GM04503 (cell line): ENCODE data around the gene RAB35.

Experiments
- DNase-seq: peaks from one replicate; pipeline ENCODE4 v3.0.0-alpha.2; 2012; ENCODE audit warnings: low read depth

The RAB35 gene

DNA sequence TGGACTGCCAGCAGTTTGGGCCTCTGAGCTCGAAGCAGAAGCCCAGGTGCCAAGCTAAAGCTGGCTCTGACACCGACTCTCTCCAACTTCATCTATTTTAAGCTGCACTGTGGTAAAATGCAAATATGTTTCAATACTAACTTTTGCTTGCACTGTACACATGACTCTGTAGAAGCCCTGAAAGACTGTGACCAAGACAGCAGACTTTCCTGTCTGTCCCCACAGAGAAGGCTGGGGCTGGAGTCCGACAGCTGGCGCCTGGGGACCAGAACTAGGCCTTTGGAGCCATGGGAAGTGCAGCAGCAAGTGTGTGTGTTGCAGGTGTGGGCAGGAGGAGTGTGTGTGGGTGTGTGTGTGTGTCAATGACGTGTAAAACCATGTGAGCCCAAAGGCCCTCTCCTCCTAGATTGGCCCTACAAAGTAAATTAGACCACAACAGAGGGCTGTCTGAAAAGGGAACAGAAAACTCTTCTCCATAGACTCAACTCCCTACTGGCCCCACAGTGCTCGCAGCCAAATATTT lies 16.4 kb upstream of the RAB35 start:
- DNase-seq, result no peak

DNA sequence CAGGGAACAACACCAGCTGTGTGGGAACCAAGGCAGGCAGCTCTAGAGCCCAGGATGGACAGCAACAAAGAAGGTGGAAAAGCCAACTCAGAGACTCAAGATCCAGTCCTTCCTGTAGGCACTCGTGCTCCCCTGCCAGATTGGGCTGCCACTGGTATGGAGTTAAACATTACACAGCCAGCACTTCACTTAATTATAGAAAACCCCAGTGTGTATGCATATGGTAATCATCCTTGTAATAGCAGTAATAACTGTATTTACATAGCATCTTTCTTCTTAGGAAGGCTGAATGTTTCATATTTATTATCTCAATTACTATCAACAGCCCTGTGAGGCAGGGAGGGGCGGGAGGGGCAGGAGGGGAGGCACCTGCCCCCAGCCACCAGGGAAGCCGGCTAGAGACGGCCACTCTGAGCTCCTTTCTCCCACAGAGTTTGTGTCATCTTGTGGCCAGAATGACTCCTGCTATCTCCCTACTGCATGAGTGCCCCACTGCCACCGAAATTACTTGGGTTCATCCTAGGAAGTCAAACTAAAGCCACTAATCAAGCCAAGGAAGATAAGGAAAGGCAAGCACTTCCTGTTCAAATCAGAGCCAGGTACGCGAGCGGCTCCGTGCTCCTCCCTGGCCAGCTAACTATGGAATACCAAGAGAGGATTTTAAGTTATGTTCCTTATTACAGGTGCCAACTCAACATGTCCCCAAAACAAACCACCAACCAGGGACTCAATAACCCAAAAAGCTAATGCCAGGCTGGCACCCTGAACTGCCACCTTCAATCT lies 15.7 kb upstream of the RAB35 start:
- DNase-seq, result no peak

DNA sequence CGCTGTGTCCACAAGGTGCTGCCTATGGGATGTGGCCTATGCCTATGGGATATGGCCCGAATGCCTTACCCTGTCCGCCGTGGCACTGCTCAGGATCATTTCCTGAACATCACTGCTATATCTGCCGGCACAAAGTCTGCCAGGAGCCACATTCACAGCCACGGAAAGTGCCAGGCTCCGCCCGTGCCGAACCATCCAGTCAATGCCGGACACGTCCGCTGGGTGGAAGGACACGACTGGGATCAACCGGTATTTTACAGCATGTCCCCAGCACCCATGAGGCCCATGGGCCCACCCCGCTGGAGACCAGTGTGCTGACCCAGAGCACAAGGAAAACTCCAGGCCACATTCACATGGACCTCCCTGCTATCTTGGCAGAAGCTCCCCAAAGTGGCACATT lies 14.6 kb upstream of the RAB35 start:
- no peak for DNase-seq

DNA sequence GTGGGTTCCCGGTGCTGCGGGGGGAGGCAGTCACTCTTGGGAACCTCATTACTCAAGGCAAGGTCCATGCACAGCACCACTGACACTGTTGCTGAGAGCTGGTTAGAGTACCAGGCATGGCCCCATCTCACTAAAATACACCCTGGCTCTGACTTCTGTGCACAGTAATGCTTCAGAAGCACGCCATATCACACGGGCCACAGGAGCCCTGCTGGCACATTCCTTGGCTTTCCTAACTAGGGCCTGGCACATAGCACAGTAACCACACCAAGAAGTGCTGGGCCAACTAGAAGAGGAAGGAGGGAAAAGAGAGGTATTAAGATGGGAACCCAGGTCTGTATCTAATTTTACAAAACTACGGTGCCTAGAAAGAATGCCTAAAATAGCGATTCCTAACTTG lies 13.5 kb upstream of the RAB35 start:
- no peak for DNase-seq

DNA sequence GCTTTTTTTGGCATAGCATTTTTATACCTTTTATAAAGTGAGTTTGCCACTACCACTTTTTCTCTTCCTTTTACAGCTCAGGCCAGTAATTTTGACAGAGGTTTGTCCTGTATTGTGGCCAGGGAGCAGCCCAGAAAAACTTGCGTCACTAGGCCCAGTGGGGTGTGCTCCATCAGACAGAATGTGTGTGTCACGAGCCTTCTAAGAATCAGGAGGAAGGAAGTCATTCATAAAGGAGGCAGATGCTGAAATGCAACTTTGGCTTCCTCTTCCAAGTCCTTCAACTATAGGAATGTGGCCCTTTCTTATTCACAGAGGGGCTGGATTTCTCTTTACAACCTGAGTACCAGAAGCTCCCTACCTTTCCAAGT lies 10.1 kb upstream of the RAB35 start:
- DNase-seq, result peak; percentile 26

DNA sequence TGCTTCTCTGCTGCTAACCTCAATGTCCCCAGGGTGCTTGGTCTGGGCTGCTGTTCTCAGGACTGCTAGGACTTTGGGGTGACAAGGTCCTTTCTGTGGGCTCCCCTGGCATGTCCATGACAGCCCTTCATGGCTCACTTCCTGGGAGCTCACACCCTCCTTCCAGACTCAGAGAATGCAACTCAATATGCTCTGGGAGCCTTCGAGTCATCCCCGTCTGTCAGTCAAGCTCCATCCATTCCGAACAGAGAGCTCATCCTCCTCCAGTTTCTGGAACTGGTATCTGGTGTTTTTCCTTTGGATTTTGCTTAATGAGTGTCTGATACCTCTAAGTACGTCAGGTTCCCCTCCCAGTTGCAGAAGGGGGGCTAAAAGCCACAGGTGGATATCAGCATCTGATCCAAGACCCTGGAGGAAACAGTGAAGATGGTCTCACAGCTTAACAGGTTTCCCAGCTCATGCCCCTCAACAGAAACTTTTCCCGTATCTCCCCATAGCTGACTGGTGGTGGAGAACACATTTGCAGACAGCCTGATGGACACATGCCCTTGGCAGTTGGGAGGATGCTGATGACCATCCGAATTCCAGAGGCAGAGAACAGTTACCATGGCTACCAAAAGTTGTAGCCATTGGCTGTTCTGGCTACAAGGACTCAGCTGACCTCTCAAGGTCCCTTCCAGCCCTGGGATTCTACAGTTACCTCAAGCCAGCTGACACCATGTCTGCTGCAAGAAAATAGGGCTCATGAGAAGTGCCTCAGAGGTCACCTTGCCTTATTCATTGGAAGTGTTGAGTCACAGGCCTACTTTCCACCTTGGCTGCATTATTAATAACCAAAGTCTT lies 9.5 kb upstream of the RAB35 start:
- no peak for DNase-seq

DNA sequence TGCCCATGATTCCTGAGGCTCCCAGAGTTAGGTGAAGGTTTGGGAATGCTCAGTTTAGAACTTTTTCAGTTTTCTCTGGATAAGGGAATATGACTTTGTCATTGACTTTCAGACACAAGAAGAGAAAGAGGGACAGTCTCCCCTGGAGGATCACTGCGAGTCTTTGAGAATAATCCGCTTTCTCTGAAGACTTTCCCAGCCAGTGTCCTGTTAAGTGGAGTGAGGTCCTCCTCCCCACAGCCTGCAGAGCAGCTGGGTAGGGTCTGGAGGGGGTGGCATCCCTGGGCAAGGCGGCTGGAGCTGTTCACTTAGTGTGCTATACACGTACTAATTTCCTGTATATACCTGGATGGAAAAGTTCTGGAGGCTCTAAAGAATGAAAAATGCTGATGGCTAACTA lies 8.5 kb upstream of the RAB35 start:
- DNase-seq, result no peak

DNA sequence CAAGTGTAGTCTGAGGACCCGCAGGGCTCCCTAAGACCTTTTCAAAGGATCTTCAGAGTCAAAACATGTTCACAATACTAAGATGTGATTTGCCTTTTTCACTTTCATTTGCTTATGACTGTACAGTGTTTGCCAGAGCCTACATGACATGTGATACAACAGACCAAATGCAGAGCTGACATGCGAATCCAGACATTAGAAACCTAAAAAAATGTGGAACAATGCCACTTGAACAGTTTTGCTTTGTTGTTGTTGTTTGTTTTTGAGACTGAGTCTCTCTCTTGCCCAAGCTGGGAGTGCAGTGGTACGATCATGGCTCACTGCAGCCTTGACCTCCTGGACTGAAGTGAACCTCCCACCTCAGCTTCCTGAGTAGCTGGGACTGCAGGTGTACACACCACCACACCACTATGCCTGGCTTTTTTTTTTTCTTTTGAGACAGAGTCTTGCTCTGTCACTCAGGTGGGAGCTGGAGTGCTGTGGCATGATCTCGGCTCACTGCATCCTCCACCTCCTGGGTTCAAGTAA lies 5.3 kb upstream of the RAB35 start:
- no peak for DNase-seq

DNA sequence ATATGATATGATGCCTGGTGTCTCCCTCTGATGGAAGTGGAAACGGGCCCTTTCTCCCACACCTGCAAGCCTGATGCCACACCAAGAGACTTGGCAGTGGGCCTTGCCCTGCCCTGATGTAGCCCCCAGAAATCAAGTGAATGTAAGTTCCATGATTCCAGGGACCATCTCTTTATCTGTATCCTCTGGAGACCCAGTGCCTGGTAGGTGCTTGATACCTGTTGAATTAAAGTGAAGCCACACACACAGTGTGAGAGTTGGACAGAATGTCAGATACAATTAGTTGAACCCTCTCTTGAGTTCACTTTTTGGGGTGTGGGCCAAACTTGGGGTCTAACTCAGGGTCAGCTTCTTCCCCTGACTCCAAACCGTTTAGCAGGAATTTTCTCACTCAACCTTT lies 4.8 kb upstream of the RAB35 start:
- no peak for DNase-seq

DNA sequence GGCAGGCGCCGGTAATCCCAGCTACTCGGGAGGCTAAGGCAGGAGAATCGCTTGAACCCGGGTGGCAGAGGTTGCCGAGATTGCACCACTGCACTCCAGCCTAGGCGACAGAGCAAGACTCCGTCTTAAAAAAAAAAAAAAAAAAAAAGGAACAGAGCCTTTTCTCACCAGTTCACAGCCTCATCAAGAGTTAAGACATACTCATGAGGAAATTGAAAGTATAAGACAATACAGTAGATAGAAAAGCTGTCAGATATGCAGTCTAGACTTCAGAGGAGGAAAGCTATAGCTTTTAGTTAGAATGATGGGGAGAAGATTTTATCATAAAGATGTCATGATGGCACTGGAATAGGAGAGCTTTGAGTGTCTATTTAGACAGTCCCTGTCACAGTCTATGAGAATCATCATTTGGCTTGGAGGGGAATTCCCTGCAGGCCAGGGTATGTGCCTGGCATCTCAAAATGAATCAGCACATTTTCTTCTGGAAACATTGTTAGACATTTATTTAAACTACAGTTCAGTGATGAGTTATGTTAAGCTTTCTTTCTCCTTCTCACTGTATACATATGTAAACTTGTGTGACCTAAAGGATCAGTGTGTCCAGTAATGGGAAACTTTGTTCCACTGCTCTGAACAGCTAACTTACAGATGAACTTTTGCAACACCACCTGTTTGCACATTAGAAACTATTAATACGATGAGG lies 2.9 kb upstream of the RAB35 start:
- no peak for DNase-seq

DNA sequence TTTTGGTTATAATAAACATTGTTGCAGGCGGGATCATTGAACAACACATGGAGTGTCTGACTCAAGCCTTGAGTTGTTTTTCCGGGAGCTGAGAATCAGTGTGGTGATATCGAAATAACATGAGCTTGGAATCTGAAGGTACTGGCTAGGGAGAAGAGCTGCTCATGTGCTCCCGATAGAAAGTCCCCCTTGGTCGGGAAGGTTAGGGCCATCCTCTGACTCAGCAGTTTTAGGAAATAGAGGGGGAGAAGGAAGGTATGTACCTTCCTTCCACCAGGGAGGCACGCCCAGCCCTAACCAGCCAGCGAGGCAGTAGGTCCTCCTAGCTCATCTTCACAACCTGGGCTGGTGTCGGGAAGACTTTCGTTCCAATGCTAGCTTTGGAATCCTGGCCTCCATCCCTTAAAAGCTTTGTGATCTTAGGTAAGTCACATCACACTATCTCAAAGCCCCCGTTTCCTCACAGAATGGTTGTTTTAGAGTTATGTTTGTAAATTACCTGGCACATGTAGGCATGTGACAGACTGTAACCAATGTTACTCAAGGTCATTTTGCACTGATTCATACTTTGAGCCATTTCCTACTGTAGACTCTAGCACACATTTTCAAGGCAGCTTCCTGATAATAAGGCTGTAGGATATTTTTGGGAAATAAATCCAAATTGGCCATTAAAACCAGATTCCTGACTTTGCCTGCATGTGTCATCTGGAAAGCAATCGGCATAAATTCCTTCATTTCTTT lies 1.9 kb upstream of the RAB35 start:
- peak; percentile 84 for DNase-seq

DNA sequence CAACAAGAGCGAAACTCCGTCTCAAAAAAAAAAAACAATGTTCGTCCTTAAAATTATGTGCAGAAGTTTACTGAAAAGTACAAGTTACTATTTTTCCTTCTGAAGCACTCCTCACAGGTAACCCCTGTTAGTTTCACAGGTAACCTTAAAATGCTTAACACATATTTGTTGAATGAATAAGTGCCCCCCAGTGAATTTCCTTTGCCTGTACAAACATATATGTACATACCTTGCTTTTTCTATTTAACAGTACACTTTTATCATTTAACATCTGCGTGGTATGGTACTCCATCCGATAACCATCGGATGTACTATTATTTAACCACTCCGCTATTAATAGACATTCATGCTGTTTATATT lies 1.4 kb upstream of the RAB35 start:
- DNase-seq, result no peak

DNA sequence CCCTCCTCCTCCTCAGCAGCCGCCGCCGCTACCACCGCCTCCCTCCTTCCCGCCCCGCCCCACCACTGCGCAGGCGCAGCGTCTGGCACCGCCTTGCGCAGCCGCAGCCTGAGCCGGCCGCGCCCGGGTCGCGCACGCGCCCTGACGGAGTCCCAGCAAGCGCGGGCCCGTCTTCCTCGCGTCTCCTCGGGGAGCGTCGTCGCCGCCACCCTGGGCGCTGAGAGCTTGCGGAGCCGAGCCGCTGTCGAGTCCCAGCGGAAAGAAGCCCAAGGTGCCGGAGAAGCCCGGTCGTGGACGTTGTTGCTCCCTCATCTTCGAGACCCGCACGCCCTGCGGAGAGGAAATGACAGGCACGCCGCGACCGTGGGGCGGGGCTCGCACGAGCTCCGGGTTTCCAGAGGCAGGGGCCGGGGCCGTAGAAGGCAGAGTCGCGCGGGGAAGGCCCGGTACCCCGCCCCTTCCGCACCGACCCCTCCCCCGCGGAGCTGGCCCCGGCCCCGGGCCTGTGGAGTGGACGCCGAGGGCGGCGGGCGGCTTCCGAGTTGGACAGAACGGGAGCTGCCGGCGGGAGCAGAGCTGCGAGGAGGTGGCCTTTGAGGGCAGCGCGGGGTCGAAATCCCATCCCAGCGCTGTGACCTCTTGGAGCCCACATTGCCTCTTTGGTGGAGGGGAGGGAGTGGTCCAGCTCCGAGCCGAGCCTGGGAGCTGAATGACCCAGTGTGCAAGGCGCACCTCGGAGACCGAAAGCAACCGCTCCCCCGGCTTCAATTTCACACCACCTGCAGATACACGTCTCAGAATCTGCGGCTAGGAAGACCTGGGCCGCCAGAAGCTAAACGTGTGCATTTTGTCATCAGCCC lies 469 bp upstream of the RAB35 start:
- DNase-seq, result no peak

DNA sequence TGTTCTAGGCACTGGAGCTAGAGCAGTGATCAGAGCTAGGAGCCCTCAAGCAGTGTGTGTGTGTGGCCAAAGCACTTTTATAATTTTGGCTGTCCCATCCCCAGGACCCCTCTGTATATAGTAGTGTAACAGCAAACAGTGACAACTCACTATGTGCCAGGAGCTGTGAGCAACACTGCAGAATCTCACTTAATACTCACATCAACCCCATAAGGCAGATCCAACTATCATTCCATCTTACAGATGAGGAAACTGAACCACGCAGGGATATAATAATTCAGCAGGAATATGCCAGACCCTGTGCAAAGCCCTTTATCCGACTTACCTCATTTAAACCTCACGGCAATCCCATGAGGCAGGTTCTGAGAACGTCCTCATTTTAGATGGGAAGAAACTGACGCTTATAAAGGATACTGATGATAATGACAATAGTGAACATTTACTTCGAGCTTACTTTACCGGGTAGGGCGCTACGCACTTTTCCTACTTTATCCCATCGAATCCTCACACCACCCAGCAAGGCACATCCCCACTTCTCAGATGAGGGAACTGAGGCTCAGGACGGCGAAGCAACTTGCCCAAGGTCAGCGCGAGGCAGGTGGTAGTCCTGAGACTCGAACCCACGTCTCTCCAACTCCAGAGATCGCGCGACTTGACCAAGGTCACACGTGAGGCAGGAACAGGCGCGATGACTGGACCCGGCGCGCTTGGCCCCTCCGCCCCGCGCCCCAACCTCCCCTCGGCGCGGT lies 687 bp downstream of the RAB35 start:
- DNase-seq, result no peak

DNA sequence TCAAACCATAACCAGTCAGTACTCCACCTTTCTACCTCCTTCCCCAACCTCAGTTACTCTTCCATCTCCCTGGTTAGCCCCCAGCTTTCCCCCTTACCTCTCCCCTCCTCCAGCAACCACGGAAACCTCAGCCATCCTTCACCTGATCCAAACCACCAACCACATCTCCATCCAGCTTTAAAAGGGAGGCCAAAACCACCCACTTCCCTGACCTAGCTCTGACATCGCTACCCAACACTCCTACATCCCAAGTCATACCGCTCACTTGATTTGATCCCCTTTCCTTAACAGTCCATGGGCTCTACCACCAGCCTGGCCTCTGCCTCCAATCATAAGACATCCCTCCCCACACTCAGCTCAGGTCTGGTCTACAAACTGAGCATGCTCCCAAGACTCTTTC lies 1.5 kb downstream of the RAB35 start:
- DNase-seq, result no peak

DNA sequence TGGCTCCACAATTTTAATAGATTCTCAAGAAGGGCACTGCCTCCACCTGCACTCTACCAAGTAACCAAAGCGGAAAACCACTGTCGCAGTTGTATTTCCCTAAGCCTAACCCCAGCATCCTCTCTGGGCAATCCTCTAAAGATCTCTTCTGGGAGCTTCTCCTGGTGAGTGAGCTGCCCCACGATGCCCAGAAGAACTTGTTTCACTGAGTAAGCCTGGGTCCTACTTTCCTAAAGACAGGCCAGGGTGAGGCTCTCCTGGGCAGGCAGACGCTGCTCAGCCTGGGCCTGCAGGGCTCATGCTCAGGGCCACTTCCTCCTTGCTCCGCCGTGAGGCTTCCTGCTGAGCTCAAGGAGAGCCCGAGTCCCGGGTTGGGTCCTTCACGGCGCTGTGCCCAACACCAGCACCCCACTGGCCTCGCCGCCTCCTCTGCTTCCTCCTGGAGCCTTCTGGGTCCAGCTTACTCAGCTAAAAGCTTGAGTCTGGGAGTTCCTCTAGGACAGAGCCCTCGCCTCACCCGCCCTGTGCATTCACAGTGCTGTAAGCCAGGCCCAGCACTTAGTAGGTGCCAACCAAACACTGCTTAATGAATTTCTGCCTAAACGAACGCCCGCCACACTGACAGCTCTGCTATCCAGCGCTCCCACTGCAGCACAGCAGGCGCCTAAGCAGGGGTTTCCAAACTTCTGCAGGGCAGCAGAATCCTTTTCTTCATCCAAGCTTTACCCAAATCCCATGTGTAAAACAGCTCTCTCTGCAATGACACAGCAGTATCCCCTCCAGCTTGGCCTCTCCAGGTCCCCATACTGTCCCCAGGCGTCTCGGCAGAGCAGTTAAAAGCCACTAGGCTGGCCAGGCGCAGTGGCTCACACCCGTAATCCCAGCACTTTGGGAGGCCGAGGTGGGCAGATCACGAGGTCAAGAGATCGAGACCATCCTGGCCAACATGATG lies 5.7 kb downstream of the RAB35 start:
- DNase-seq, result no peak

DNA sequence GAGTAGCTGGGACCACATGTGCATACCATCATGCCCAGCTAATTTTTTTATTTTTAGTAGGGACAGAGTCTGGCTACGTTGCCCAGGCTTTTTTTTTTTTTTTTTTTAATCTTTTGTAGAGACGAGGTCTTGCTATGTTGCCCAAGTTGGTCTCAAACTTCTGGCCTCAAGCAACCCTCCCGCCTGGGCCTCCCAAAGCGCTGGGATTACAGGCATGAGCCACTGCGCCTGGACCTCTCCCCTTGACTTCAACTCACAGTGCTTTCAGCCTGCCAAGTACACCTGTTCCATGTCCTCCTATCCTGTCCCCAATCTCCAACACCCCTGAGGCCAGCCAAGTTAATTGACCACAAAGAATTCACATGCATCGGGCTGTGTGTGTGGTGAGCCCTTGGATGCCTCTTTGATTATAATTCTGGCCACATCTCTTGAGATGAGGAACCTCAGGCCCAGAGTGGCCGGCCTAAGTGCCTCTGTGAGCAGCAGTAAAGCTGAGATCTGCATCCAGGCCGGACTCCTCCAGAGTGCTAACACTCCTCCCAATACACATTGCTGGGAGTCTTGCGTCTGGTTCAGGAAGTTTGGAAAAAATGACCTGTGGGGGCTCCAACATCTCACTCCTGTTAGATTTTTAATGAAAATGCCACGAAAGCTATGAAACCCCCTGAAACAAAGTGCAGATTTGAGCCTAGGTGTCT lies 6.8 kb downstream of the RAB35 start:
- DNase-seq, result no peak

DNA sequence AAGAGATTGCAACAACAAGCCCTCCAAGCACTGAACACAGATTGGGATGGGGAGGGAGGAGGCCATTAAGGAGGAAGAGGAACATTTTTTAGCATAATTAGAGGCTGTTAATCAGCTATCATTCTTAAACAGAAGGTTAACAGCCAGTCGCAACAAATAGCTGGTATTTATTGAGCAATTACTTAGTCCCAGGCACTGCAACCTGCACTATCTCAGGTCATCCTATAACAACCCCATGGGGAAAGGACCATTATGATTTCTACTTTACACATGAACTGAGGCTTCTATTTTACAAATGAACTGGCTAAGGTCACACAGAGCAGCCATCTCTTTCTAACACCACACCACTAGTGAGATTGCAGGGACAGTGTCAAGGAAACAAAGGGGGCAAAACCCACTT lies 10.4 kb downstream of the RAB35 start:
- DNase-seq, result no peak
